Body of pancreas (tissue), 4 donors: ENCODE measurements around the gene DNM2.

Experiments
- POLR2A ChIP-seq, 3 donors: fragments of 450-650 bp; IDR thresholded peaks; one replicate each; pipeline ENCODE4 v1.6.1; 2016; ENCODE audit warnings: antibody characterized with exemption in 3 of 3, mild to moderate bottlenecking in 2 of 3
- TF ChIP-seq, protein P1 (sequence below), 7 experiments: fragments of 450-650 bp in 4 of 7; fragments of 200-600 bp in 3 of 7; sonication (generic) in 3 of 7; IDR thresholded peaks; one replicate each; pipeline ENCODE4 v1.5.1; 2016 to 2019; ENCODE audit warnings: antibody characterized with exemption in 7 of 7

- TF ChIP-seq POLR2A (IDR thresholded peaks at IDR 0.05), result no peak
- TF ChIP-seq, protein P1, sequence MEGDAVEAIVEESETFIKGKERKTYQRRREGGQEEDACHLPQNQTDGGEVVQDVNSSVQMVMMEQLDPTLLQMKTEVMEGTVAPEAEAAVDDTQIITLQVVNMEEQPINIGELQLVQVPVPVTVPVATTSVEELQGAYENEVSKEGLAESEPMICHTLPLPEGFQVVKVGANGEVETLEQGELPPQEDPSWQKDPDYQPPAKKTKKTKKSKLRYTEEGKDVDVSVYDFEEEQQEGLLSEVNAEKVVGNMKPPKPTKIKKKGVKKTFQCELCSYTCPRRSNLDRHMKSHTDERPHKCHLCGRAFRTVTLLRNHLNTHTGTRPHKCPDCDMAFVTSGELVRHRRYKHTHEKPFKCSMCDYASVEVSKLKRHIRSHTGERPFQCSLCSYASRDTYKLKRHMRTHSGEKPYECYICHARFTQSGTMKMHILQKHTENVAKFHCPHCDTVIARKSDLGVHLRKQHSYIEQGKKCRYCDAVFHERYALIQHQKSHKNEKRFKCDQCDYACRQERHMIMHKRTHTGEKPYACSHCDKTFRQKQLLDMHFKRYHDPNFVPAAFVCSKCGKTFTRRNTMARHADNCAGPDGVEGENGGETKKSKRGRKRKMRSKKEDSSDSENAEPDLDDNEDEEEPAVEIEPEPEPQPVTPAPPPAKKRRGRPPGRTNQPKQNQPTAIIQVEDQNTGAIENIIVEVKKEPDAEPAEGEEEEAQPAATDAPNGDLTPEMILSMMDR (IDR thresholded peaks at IDR 0.05), result no peak
Observed at GRCh38 chr19:10819124-10820060, 101.5 kb downstream of the DNM2 start.
